Natural killer cell (primary cell): ENCODE data around the gene FZD7. TPM values are rescaled to one million over a fixed set of nuclear protein-coding genes. Genes with fewer than 3 reads are reported as not detected.

Experiments used
- ATAC-seq, 3 donors: fragments of 150-1000 bp in 2 of 3; fragments of 200-7000 bp in 1 of 3; cut with Tn5 transposase; 1 replicate in 1 of 3; 2 replicates in 2 of 3; pipeline ENCODE4 v1.10.0; 2021; ENCODE audit warnings: mild to moderate bottlenecking in 2 of 3, moderate library complexity in 2 of 3
- DNase-seq, 2 donors: peaks; one replicate each; pipeline versions ENCODE4 v3.0.0 to v3.0.0-alpha.2; 2013 to 2021; ENCODE audit warnings: mixed read lengths in 1 of 2
- H3K27ac ChIP-seq: one replicate; pipeline ENCODE4 v1.5.1; 2013; ENCODE audit warnings: mild to moderate bottlenecking, low read length
- H3K27me3 ChIP-seq: one replicate; pipeline ENCODE4 v1.6.1; 2013; ENCODE audit warnings: low read length; ENCODE audit not compliant: control insufficient read depth, insufficient read depth
- H3K36me3 ChIP-seq: one replicate; pipeline ENCODE4 v1.6.1; 2013; ENCODE audit warnings: low read length; ENCODE audit not compliant: control insufficient read depth, insufficient read depth
- H3K4me1 ChIP-seq: one replicate; pipeline ENCODE4 v1.6.1; 2013; ENCODE audit warnings: low read length; ENCODE audit not compliant: control insufficient read depth, insufficient read depth
- H3K4me3 ChIP-seq: one replicate; pipeline ENCODE4 v1.5.1; 2013; ENCODE audit warnings: low read length
- H3K9me3 ChIP-seq: one replicate; pipeline ENCODE4 v1.6.1; 2013; ENCODE audit warnings: low read length; ENCODE audit not compliant: control insufficient read depth, insufficient read depth
- H3K27ac Mint-ChIP-seq, 2 donors: one replicate each; pipeline ENCODE4 v1.8.0; 2022; ENCODE audit warnings: mild to moderate bottlenecking in 2 of 2, mixed read lengths in 2 of 2, moderate library complexity in 1 of 2
- H3K27me3 Mint-ChIP-seq, 2 donors: one replicate each; pipeline ENCODE4 v1.8.0; 2022; ENCODE audit warnings: low read depth in 2 of 2, mixed read lengths in 2 of 2
- H3K36me3 Mint-ChIP-seq: one replicate; pipeline ENCODE4 v1.8.0; 2022; ENCODE audit warnings: mixed read lengths
- H3K4me1 Mint-ChIP-seq, 2 donors: one replicate each; pipeline ENCODE4 v1.8.0; 2022; ENCODE audit warnings: mixed read lengths in 2 of 2
- H3K4me3 Mint-ChIP-seq: one replicate; pipeline ENCODE4 v1.8.0; 2022; ENCODE audit warnings: mild to moderate bottlenecking, moderate library complexity, mixed read lengths
- H3K9me3 Mint-ChIP-seq, 2 donors: one replicate each; pipeline ENCODE4 v1.8.0; 2022; ENCODE audit warnings: mixed read lengths in 2 of 2
- CTCF ChIP-seq: fragments of 200-600 bp; IDR thresholded peaks from one replicate; pipeline ENCODE4 v1.8.0; 2022; ENCODE audit warnings: antibody characterized with exemption
- WGBS: methylation state at CpG from one replicate; pipeline ENCODE4 v1.1.7; 2013; ENCODE audit warnings: missing lambda C conversion rate; ENCODE audit not compliant: insufficient coverage; 5-methylcytosine and 5-hydroxymethylcytosine counted together
- intact Hi-C: fragments of 100-400 bp; cut with micrococcal nuclease; formaldehyde crosslinking; loops from one replicate; pipeline ENCODE4 v1.14.2; 2022
- total RNA-seq, 4 donors: library from RNA; stranded (reverse); fragments of 120-200 nt in 1 of 4; gene quantifications; one replicate each; pipeline versions ENCODE4 v1.2.3 to v1.2.4, GENCODE V29; 2013 to 2022

Gene FZD7
- total RNA-seq, 3 donors from 2014 or later (not counting 1 experiment from before 2014, with no cell fraction given), result 0.27 to 1.6 TPM; not detected in 1

DNA sequence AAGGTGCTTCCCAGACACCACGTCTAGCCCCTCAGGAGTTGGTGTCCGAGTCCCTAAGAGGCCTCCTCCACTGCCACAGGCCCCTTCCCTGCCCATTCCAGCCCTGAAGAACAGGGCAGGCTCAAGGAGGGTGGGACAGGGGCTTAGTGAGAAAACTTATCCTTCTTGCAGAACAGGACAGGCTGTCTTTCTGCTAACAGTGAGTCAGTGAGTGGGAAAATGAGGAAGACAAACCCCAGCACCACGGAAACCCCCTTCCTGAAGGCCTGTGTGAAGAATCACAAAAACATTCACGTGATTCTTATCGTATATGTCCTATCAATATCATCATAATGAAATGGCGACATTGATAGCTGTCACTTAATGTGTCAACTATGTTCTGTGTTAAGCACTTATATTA is 9.8 kb downstream of the FZD7 start:
- Mint-ChIP-seq H3K4me3 (no peak overlapping the region), H3K4me1 (no peaks in the 10 kb centered on the region), H3K27me3 (peaks cover 32 to 57% of the 10 kb centered on the region in 2 donors), H3K9me3 (no peaks in the 10 kb centered on the region), H3K36me3 (no peaks in the 10 kb centered on the region), H3K27ac (no peak overlapping the region)
- WGBS, result 62% methylated on average over 5 of the region's 6 CpGs
- H3K36me3 ChIP-seq, result no peaks in the 10 kb centered on the region
- H3K4me3 ChIP-seq, result no peak overlapping the region
- no peaks in the 10 kb centered on the region for H3K4me1 ChIP-seq
- intact Hi-C loops, result no loop called here
- no peak overlapping the region for H3K27ac ChIP-seq
- peaks cover 16% of the 10 kb centered on the region for H3K27me3 ChIP-seq
- no peaks in the 10 kb centered on the region for H3K9me3 ChIP-seq
- TF ChIP-seq CTCF, result no peak
- ATAC-seq (no peak), DNase-seq (no peak)

DNA sequence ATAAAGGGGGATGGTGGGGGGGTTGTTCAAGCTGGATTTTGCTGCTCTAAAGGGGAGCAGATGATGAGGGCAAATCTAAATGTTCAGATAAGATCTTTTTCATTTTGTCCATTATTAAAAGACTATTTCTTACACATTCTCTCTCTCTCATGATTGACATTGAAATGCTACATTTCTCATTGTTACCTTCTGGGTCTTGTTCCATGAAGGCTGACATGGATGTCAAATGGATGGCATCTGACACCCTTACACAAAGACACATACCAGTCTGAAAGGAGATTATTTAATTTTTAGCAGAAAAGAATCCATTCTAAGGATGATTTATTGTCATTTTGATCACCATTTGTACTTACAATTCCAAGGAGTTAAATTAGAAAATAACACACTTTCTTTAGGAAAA is 11.1 kb downstream of the FZD7 start:
- ATAC-seq (no peak), DNase-seq (no peak)
- Histone ChIP-seq H3K4me1 (no peaks in the 10 kb centered on the region), H3K27ac (no peak overlapping the region), H3K27me3 (peaks cover 6% of the 10 kb centered on the region), H3K9me3 (no peaks in the 10 kb centered on the region), H3K4me3 (no peak overlapping the region), H3K36me3 (no peaks in the 10 kb centered on the region)
- Mint-ChIP-seq H3K4me1 (no peaks in the 10 kb centered on the region), H3K4me3 (no peak overlapping the region), H3K27me3 (peaks cover 27 to 56% of the 10 kb centered on the region in 2 donors), H3K9me3 (no peaks in the 10 kb centered on the region), H3K27ac (no peak overlapping the region), H3K36me3 (no peaks in the 10 kb centered on the region)
- TF ChIP-seq CTCF, result no peak
- intact Hi-C loops, result no loop called here

DNA sequence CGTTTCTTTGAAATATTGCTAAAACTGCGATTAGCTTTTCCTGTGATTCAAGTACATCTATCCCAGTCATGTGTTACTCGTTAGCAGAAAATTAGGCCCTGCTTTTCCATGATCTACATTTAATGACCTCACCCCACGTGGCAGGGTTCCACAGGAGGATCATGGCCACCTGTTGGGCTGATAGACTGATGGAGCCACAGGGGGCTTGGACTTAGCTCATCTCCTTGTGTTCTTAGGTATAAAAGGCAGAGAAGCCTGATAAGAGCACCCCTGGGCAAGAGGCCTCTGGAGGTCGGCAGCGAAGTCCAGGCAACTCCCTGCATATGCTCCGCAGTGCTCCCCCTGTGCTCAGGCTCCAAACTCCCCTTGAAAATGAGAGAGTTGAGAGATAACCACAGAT is 12.9 kb downstream of the FZD7 start:
- no peak for TF ChIP-seq CTCF
- H3K4me3 ChIP-seq, result no peak overlapping the region
- H3K36me3 ChIP-seq, result no peaks in the 10 kb centered on the region
- no peaks in the 10 kb centered on the region for H3K9me3 ChIP-seq
- no peaks in the 10 kb centered on the region for H3K4me1 ChIP-seq
- no peak overlapping the region for H3K27ac ChIP-seq
- peaks cover 4% of the 10 kb centered on the region for H3K27me3 ChIP-seq
- H3K27me3 Mint-ChIP-seq, result peaks cover 22 to 49% of the 10 kb centered on the region in 2 donors
- H3K9me3 Mint-ChIP-seq, result no peaks in the 10 kb centered on the region
- H3K4me3 Mint-ChIP-seq, result no peak overlapping the region
- no peak overlapping the region for H3K27ac Mint-ChIP-seq
- ATAC-seq (no peak), DNase-seq (no peak)
- no peaks in the 10 kb centered on the region for H3K36me3 Mint-ChIP-seq
- 89% methylated on average over 7 of the region's 7 CpGs for WGBS
- no peaks in the 10 kb centered on the region for H3K4me1 Mint-ChIP-seq
- intact Hi-C loops, result no loop called here

DNA sequence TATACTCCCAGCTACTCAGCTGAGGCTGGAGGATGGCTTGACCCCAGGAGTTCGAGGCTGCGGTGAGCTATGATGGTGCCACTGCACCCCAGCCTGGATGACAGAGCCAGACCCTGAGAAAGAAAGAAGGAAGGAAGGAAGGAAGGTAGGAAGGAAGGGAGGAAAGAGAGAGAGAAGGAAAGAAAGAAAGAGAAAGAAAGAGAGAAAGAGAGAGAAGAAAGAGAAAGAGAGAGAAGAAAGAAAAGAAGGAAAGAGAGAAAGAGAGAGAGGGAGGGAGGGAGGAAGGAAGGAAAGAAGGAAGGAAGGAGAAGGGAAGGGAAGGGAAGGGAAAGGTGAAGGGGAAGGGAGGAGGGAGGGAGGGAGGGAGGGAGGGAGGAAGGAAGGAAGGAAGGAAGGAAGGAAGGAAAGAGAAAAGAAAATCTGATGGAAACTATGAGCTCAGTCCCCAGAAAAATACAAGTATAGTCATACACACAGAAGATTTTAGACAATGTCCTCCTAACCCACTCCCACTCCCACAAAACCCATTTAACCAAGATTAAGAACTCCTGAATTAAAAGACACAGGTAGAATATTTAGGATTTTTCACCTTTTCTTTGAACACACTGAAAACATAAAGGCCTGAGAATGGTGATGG is 15.6 kb downstream of the FZD7 start:
- Histone ChIP-seq H3K4me1 (no peaks in the 10 kb centered on the region), H3K27me3 (peaks cover 4% of the 10 kb centered on the region), H3K9me3 (no peaks in the 10 kb centered on the region), H3K36me3 (no peaks in the 10 kb centered on the region), H3K27ac (no peak overlapping the region), H3K4me3 (no peak overlapping the region)
- no peaks in the 10 kb centered on the region for H3K9me3 Mint-ChIP-seq
- H3K36me3 Mint-ChIP-seq, result no peaks in the 10 kb centered on the region
- WGBS, result 100% methylated on average over 2 of the region's 2 CpGs
- peaks cover 23 to 55% of the 10 kb centered on the region in 2 donors for H3K27me3 Mint-ChIP-seq
- no peak for TF ChIP-seq CTCF
- H3K27ac Mint-ChIP-seq, result no peak overlapping the region
- no peak overlapping the region for H3K4me3 Mint-ChIP-seq
- no peaks in the 10 kb centered on the region for H3K4me1 Mint-ChIP-seq
- intact Hi-C loops, result no loop called here
- DNase-seq (no peak), ATAC-seq (no peak)
